Endothelial cell of umbilical vein (primary cell): ENCODE measurements around the gene TBATA. TPM values are rescaled to one million over a fixed set of nuclear protein-coding genes. Genes with fewer than 3 reads are reported as not detected.

Experiments
- BruUV-seq: library from RNA; stranded (reverse); fragments of 400-500 nt; replicated peaks from 2 replicates; lab custom pipeline; 2021; lab: Mats Ljungman, UMichigan
- CTCF ChIA-PET: fragments of 300-600, 350-600 bp; sonication (Branson Sonifier 250); formaldehyde crosslinking; loops from one replicate; lab custom pipeline; 2021; ENCODE audit warnings: antibody characterized with exemption, inconsistent platforms; lab: Charles Lee
- POLR2A ChIA-PET: fragments of 300-600, 350-600 bp; sonication (Branson Sonifier 250); formaldehyde crosslinking; loops from one replicate; lab custom pipeline; 2021; ENCODE audit warnings: antibody characterized with exemption, inconsistent platforms; lab: Charles Lee
- DNase-seq: peaks from one replicate; pipeline ENCODE4 v3.0.0-alpha.2; 2011; ENCODE audit warnings: low read depth, low spot score
- FAIRE-seq: peaks from 2 replicates; lab custom pipeline; 2011; peaks lifted over from hg19 to GRCh38; lab: Jason Lieb, UNC
- H2AFZ ChIP-seq: 2 replicates; pipeline ENCODE4 v1.6.0; 2012; ENCODE audit warnings: low read depth, low read length, control low read depth, inconsistent platforms
- H3K27ac ChIP-seq: 2 replicates; pipeline ENCODE4 v1.5.1; 2011; ENCODE audit warnings: low read depth, mild to moderate bottlenecking, control low read depth, low read length, moderate library complexity; ENCODE audit not compliant: insufficient read depth
- H3K27me3 ChIP-seq, 2 experiments: 2 replicates each; pipeline versions ENCODE4 v1.6.0 to v1.6.1; 2011; ENCODE audit warnings: low read length in 2 of 2, mixed read lengths in 1 of 2; ENCODE audit not compliant: control insufficient read depth in 2 of 2, insufficient read depth in 2 of 2
- H3K36me3 ChIP-seq, 2 experiments: 2 replicates in 1 of 2; 3 replicates in 1 of 2; pipeline ENCODE4 v1.5.1; 2011; ENCODE audit warnings: low read length in 2 of 2, mild to moderate bottlenecking in 1 of 2, moderate library complexity in 1 of 2; ENCODE audit not compliant: control insufficient read depth in 2 of 2, insufficient read depth in 2 of 2; ENCODE audit errors: extremely low read depth in 1 of 2
- H3K4me1 ChIP-seq: 3 replicates; pipeline ENCODE4 v1.5.1; 2011; ENCODE audit warnings: mild to moderate bottlenecking, low read length; ENCODE audit not compliant: control insufficient read depth, insufficient read depth; ENCODE audit errors: extremely low read depth
- H3K4me2 ChIP-seq: 2 replicates; pipeline ENCODE4 v1.6.1; 2011; ENCODE audit warnings: low read length, control low read depth, mixed read lengths; ENCODE audit not compliant: insufficient read depth
- H3K4me3 ChIP-seq, 3 experiments: fragments of 200-600 bp in 1 of 3; sonication (generic), shearing (Covaris generic) in 1 of 3; replicated peaks in 1 of 3; 2 replicates each; pipeline ENCODE4 v1.5.1; 2011 to 2016; ENCODE audit warnings: control low read depth in 3 of 3, low read length in 3 of 3, mild to moderate bottlenecking in 2 of 3, inconsistent platforms in 1 of 3, low read depth in 1 of 3, moderate library complexity in 1 of 3; ENCODE audit not compliant: insufficient read depth in 1 of 3
- H3K79me2 ChIP-seq: 2 replicates; pipeline ENCODE4 v1.6.0; 2012; ENCODE audit warnings: low read length, inconsistent platforms; ENCODE audit not compliant: control insufficient read depth, insufficient read depth
- H3K9ac ChIP-seq: replicated peaks from 2 replicates; pipeline ENCODE3; 2011; ENCODE audit warnings: low read length, control low read depth; ENCODE audit not compliant: insufficient read depth; ENCODE audit errors: extremely low read depth
- H3K9me1 ChIP-seq: replicated peaks from 3 replicates; pipeline ENCODE4 v1.6.0; 2011; ENCODE audit warnings: mild to moderate bottlenecking, low read length; ENCODE audit not compliant: control insufficient read depth, insufficient read depth; ENCODE audit errors: extremely low read depth
- H3K9me3 ChIP-seq: replicated peaks from 2 replicates; pipeline ENCODE4 v1.5.1; 2012; ENCODE audit warnings: low read length, inconsistent platforms; ENCODE audit not compliant: control insufficient read depth, insufficient read depth
- H4K20me1 ChIP-seq: replicated peaks from 2 replicates; pipeline ENCODE3; 2011; ENCODE audit warnings: mild to moderate bottlenecking, low read length; ENCODE audit not compliant: control insufficient read depth, insufficient read depth; ENCODE audit errors: extremely low read depth
- EZH2 ChIP-seq: IDR thresholded peaks from 2 replicates; pipeline ENCODE4 v1.6.1; 2012; ENCODE audit warnings: borderline replicate concordance, low read depth, mild to moderate bottlenecking, moderate library complexity, low read length, inconsistent platforms; ENCODE audit not compliant: severe bottlenecking
- GATA2 ChIP-seq: IDR thresholded peaks from 2 replicates; pipeline ENCODE4 v1.7.0; 2011; ENCODE audit warnings: low read depth, mild to moderate bottlenecking, moderate library complexity, mixed read lengths, low read length; ENCODE audit not compliant: insufficient read length, insufficient read depth
- MYC ChIP-seq: IDR thresholded peaks from one replicate; pipeline ENCODE4 v1.6.1; 2011; ENCODE audit warnings: mild to moderate bottlenecking, low read depth, low read length
- dilution Hi-C: fragments of 300-500 bp; cut with MboI; formaldehyde crosslinking; loops from one replicate; pipeline ENCODE4 v1.15.0; 2019; ENCODE audit warnings: low sequenced_read_pairs; ENCODE audit not compliant: extremely low pct_ligation_motif_present
- intact Hi-C: fragments of 100-400 bp; cut with micrococcal nuclease; formaldehyde crosslinking; loops from one replicate; pipeline ENCODE4 v1.10.0; 2022
- polyA plus RNA-seq, 4 experiments: library from polyadenylated mRNA; depleted of rRNA in 3 of 4; stranded (reverse) in 3 of 4; unstranded in 1 of 4; fragments of >200 nt; gene quantifications; 2 replicates each; pipeline versions ENCODE4 v1.2.1 to v1.2.3, GENCODE V29; 2011 to 2012; ENCODE audit warnings: missing spikeins in 1 of 4
- total RNA-seq: library from RNA; stranded (reverse); gene quantifications from 2 replicates; pipeline ENCODE4 v1.2.3, GENCODE V29; 2021
- TF ChIP-seq, protein P1 (sequence below), 2 donors: IDR thresholded peaks; 1 replicate in 1 of 2; 2 replicates in 1 of 2; pipeline ENCODE4 v1.5.1; 2011; ENCODE audit warnings: low read length in 2 of 2, mild to moderate bottlenecking in 2 of 2, moderate library complexity in 2 of 2, control low read depth in 1 of 2, inconsistent platforms in 1 of 2, low read depth in 1 of 2; ENCODE audit not compliant: insufficient read depth in 1 of 2; ENCODE audit errors: extremely low read depth in 1 of 2

Gene TBATA
- total and polyA plus RNA-seq, 2 donors (not counting 3 experiments of a cell fraction or from before 2014, with no cell fraction given): not detected

DNA sequence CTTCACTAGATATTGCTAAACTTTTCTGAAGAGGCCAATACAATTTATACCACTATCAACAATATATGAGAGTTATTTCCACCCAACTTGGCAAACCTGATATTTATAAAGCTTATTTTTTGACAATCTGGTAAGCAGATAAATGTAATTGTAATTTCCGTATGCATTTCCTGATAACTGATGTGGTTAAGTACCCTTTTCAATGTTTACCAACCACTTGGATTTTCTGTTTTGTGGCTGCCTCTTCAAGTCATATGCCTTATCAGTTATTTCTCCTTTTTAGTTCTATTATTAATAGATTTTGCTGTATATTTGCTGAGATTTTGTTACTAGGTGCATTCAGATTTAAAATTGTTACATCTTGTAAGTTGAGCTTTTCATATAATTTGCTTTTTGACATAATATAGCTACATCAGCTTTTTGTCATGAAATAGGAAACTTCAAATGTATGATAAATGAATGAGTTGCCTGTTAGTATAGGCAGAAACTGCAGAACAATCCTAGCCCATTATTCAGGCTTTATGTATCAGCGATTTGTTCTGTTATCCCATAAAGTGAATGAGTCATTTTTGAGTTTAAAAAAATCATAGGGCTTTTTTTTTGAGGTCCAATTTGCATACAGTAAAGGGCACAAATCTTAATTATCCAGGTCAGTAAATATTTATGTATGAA, 42.0 kb upstream of the TBATA start:
- POLR2A ChIA-PET: no interaction called here
- H4K20me1 ChIP-seq: no peaks in the 10 kb centered on the region
- peaks cover 14% of the 10 kb centered on the region for H3K79me2 ChIP-seq
- peaks cover 14% of the 10 kb centered on the region for H3K4me1 ChIP-seq
- no peaks in the 10 kb centered on the region for H3K27me3 ChIP-seq
- no peak for FAIRE-seq
- DNase-seq: no peak
- no TSS peak for BruUV-seq
- no peaks in the 10 kb centered on the region for H3K36me3 ChIP-seq
- no peak overlapping the region for H3K4me3 ChIP-seq
- no peaks in the 10 kb centered on the region for H3K9me3 ChIP-seq
- H3K4me2 ChIP-seq: no peak overlapping the region
- no peak overlapping the region for H3K27ac ChIP-seq
- H3K9ac ChIP-seq: no peak overlapping the region
- dilution Hi-C loops (no loop called here), intact Hi-C loops (no loop called here)
- TF ChIP-seq EZH2 (no peak), MYC (no peak), GATA2 (no peak)
- TF ChIP-seq, protein P1, sequence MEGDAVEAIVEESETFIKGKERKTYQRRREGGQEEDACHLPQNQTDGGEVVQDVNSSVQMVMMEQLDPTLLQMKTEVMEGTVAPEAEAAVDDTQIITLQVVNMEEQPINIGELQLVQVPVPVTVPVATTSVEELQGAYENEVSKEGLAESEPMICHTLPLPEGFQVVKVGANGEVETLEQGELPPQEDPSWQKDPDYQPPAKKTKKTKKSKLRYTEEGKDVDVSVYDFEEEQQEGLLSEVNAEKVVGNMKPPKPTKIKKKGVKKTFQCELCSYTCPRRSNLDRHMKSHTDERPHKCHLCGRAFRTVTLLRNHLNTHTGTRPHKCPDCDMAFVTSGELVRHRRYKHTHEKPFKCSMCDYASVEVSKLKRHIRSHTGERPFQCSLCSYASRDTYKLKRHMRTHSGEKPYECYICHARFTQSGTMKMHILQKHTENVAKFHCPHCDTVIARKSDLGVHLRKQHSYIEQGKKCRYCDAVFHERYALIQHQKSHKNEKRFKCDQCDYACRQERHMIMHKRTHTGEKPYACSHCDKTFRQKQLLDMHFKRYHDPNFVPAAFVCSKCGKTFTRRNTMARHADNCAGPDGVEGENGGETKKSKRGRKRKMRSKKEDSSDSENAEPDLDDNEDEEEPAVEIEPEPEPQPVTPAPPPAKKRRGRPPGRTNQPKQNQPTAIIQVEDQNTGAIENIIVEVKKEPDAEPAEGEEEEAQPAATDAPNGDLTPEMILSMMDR (IDR thresholded peaks at IDR 0.05; ENCODE audit: extremely low read depth in 1 of 2, insufficient read depth in 1 of 2, low read depth in 1 of 2, low read length in 2 of 2): no peak
- CTCF ChIA-PET: interaction anchor here (0.6 to 1.0 kb wide), 4 partner anchors 11 to 51 kb away, joined by 3 to 4 read pairs (median 3); partner anchors contain the start of gene SGPL1
- no peaks in the 10 kb centered on the region for H3K9me1 ChIP-seq
- H2AFZ ChIP-seq: no peak overlapping the region
